Measurements from ENCODE around the gene SIRT4. TPM values are rescaled to one million over a fixed set of nuclear protein-coding genes. Genes with fewer than 3 reads are reported as not detected.

SIRT4 gene
- total RNA-seq, 1 experiment from 2014 or later: 2.1 TPM

DNA sequence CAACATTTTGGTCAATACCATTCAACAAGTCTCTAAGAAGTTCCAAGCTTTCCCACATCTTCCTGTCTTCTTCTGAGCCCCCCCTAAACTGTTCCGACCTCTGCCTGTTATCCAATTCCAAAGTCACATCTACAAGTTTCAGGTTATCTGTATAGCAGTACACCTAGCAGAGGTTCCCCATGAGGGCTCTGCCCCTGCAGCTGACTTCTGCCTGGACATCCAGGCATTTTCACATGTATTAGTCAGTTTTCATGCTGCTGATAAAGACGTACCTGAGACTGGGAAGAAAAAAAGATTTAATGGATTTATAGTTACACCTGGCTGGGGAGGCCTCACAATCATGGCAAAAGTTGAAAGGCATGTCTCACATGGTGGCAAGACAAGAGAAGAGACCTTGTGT lies 35.6 kb downstream of the SIRT4 start:
- Histone ChIP-seq H2BK20ac (ENCODE audit: low read depth, low read length, poor library complexity, severe bottlenecking) (no peak overlapping the region), H2AFZ (ENCODE audit: low read length) (no peak overlapping the region), H3K4me1 (ENCODE audit: insufficient read depth, low read length) (no peaks in the 10 kb centered on the region), H3K23ac (ENCODE audit: insufficient read length, low read depth, low read length) (no peak overlapping the region), H3K23me2 (ENCODE audit: insufficient read length, low read depth, low read length, poor library complexity, severe bottlenecking) (no peaks in the 10 kb centered on the region), H3K14ac (ENCODE audit: insufficient read depth, low read length) (no peak overlapping the region), H2BK12ac (ENCODE audit: insufficient read length, low read depth, low read length) (no peak overlapping the region), H3K27me3 (ENCODE audit: insufficient read depth, low read length) (no peaks in the 10 kb centered on the region), H2BK5ac (ENCODE audit: insufficient read length, low read length) (no peak overlapping the region), H2BK15ac (ENCODE audit: low read depth, low read length) (no peak overlapping the region), H3K56ac (ENCODE audit: insufficient read length, low read depth, low read length) (no peak overlapping the region), H4K8ac (replicated peaks; ENCODE audit: insufficient read length, low read depth, low read length) (no peak overlapping the region), H3T11ph (ENCODE audit: low read length) (no peak overlapping the region), H3K9me3 (ENCODE audit: control insufficient read depth, low read depth, low read length) (peaks cover 4% of the 10 kb centered on the region), H2BK120ac (ENCODE audit: low read depth, low read length, poor library complexity, severe bottlenecking) (no peak overlapping the region), H3K27ac (ENCODE audit: insufficient read length, low read depth, low read length) (no peak overlapping the region), H3K4ac (ENCODE audit: low read depth, low read length) (no peak overlapping the region), H4K5ac (ENCODE audit: insufficient read length, low read depth, low read length) (no peak overlapping the region), H3K18ac (ENCODE audit: insufficient read length, low read depth, low read length) (no peak overlapping the region), H4K91ac (ENCODE audit: insufficient read length, low read depth, low read length) (no peak overlapping the region), H3K79me2 (ENCODE audit: insufficient read depth, low read length) (no peaks in the 10 kb centered on the region), H3K9ac (ENCODE audit: extremely low read depth, insufficient read length, low read length) (no peak overlapping the region), H3K79me1 (ENCODE audit: insufficient read depth, low read depth, low read length, poor library complexity, severe bottlenecking) (no peaks in the 10 kb centered on the region), H2AK5ac (ENCODE audit: insufficient read length, low read length) (no peak overlapping the region), H3K4me2 (ENCODE audit: insufficient read depth, insufficient read length, low read length) (no peak overlapping the region), H4K20me1 (ENCODE audit: control insufficient read depth, insufficient read depth, insufficient read length) (no peaks in the 10 kb centered on the region)
- Mint-ChIP-seq H3K27me3 (ENCODE audit: low read depth) (peaks cover 16% of the 10 kb centered on the region), H3K27ac (no peak overlapping the region), H3K36me3 (ENCODE audit: insufficient read depth in 1 of 3, low read depth in 3 of 3) (peaks cover 6 to 20% (median 13%) of the 10 kb centered on the region in 3 experiments), H3K4me3 (no peak overlapping the region), H3K9me3 (peaks cover 29% of the 10 kb centered on the region in 2 experiments), H3K4me1 (peaks cover 0 to 11% of the 10 kb centered on the region in 2 experiments; a peak in 2 of 4 replicates)
- no peak for DNase-seq
- TF ChIP-seq, protein P1, sequence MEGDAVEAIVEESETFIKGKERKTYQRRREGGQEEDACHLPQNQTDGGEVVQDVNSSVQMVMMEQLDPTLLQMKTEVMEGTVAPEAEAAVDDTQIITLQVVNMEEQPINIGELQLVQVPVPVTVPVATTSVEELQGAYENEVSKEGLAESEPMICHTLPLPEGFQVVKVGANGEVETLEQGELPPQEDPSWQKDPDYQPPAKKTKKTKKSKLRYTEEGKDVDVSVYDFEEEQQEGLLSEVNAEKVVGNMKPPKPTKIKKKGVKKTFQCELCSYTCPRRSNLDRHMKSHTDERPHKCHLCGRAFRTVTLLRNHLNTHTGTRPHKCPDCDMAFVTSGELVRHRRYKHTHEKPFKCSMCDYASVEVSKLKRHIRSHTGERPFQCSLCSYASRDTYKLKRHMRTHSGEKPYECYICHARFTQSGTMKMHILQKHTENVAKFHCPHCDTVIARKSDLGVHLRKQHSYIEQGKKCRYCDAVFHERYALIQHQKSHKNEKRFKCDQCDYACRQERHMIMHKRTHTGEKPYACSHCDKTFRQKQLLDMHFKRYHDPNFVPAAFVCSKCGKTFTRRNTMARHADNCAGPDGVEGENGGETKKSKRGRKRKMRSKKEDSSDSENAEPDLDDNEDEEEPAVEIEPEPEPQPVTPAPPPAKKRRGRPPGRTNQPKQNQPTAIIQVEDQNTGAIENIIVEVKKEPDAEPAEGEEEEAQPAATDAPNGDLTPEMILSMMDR (conservative IDR thresholded peaks at IDR 0.05): no peak
- WGBS (ENCODE audit: extremely low coverage, insufficient read length, low lambda C conversion rate): no CpG with 5 or more reads among the region's 2 CpGs

Data from H9 (cell line).